Adrenal gland (tissue), 5 donors: Measurements from ENCODE around the gene NPIPA5.
"Not testable (repeated sequence)": the region's sequence is repeated elsewhere in the genome, so short reads cannot be mapped to it uniquely, and the experiment has no call there.

Experiments
- POLR2A ChIP-seq, 2 donors: fragments of 450-650 bp; IDR thresholded peaks; one replicate each; pipeline ENCODE4 v1.6.1; 2017; ENCODE audit warnings: antibody characterized with exemption in 2 of 2, mild to moderate bottlenecking in 2 of 2, moderate library complexity in 1 of 2
- TF ChIP-seq, protein P1 (sequence below), 6 experiments: fragments of 450-650 bp in 4 of 6; fragments of 200-600 bp in 2 of 6; sonication (generic) in 1 of 6; IDR thresholded peaks; 1 replicate in 5 of 6; 2 replicates in 1 of 6; pipeline versions ENCODE4 v1.5.1 to v1.8.0; 2016 to 2021; ENCODE audit warnings: antibody characterized with exemption in 6 of 6, mild to moderate bottlenecking in 2 of 6, moderate library complexity in 1 of 6
- donor health status: DM: no; HTN: no; CAD: no.

DNA sequence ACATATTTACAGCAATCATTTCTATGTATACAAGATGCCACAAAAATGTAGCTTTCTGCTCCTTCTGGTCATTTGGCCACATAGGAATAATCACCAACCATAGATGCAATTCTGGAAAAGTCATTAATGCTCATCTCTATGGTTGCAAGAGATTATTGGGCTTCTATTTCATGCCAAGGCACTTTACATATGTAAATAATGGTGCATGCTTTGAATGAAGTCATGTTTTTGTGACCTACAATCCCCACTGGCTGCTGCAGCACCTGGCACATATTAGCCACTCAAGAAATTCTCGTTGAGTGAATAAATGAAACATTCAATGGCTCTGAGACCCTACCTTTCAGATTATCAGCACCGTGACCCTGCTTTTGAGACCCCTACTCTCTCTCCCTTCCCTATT lies 47.1 kb downstream of the NPIPA5 start:
- TF ChIP-seq, protein P1, sequence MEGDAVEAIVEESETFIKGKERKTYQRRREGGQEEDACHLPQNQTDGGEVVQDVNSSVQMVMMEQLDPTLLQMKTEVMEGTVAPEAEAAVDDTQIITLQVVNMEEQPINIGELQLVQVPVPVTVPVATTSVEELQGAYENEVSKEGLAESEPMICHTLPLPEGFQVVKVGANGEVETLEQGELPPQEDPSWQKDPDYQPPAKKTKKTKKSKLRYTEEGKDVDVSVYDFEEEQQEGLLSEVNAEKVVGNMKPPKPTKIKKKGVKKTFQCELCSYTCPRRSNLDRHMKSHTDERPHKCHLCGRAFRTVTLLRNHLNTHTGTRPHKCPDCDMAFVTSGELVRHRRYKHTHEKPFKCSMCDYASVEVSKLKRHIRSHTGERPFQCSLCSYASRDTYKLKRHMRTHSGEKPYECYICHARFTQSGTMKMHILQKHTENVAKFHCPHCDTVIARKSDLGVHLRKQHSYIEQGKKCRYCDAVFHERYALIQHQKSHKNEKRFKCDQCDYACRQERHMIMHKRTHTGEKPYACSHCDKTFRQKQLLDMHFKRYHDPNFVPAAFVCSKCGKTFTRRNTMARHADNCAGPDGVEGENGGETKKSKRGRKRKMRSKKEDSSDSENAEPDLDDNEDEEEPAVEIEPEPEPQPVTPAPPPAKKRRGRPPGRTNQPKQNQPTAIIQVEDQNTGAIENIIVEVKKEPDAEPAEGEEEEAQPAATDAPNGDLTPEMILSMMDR (IDR thresholded peaks at IDR 0.05): not testable (repeated sequence)
- TF ChIP-seq POLR2A (IDR thresholded peaks at IDR 0.05): not testable (repeated sequence)
